Type B pancreatic cell (in vitro differentiated cells): Measurements from ENCODE around the gene DGUOK. TPM values are rescaled to one million over a fixed set of nuclear protein-coding genes. Genes with fewer than 3 reads are reported as not detected.

Experiments used
- DNase-seq: peaks from one replicate; pipeline ENCODE4 v3.0.0; 2021; ENCODE audit warnings: mixed read lengths; ENCODE audit not compliant: unreplicated experiment; ENCODE audit errors: extremely low spot score
- H3K27ac Mint-ChIP-seq: 2 replicates; pipeline ENCODE4 v1.8.0; 2021; ENCODE audit warnings: mild to moderate bottlenecking, mixed read lengths
- H3K27me3 Mint-ChIP-seq: 2 replicates; pipeline ENCODE4 v1.8.0; 2021; ENCODE audit warnings: mixed read lengths
- H3K36me3 Mint-ChIP-seq: 2 replicates; pipeline ENCODE4 v1.8.0; 2021; ENCODE audit warnings: mixed read lengths
- H3K4me1 Mint-ChIP-seq: one replicate; pipeline ENCODE4 v1.8.0; 2021; ENCODE audit warnings: mixed read lengths; ENCODE audit not compliant: unreplicated experiment
- H3K4me3 Mint-ChIP-seq: 2 replicates; pipeline ENCODE4 v1.8.0; 2021; ENCODE audit warnings: mild to moderate bottlenecking, mixed read lengths
- H3K9me3 Mint-ChIP-seq: 2 replicates; pipeline ENCODE4 v1.8.0; 2021; ENCODE audit warnings: mixed read lengths
- CTCF ChIP-seq: fragments of 200-600 bp; sonication (generic); conservative IDR thresholded peaks from 2 replicates; pipeline ENCODE4 v1.5.0; 2021; ENCODE audit warnings: antibody characterized with exemption, mild to moderate bottlenecking
- total RNA-seq: library from RNA; stranded (reverse); gene quantifications from 2 replicates; pipeline ENCODE4 v1.2.1, GENCODE V29; 2021; ENCODE audit warnings: low replicate concordance

Gene DGUOK
- total RNA-seq, 1 donor from 2014 or later = 73.4 TPM

- H3K9me3 Mint-ChIP-seq = no peaks in the 10 kb centered on the region
- no peak overlapping the region for H3K4me3 Mint-ChIP-seq
- H3K27ac Mint-ChIP-seq = no peak overlapping the region
- no peak for DNase-seq
- peaks cover 29% of the 10 kb centered on the region for H3K36me3 Mint-ChIP-seq
- no peak for TF ChIP-seq CTCF
- no peaks in the 10 kb centered on the region for H3K4me1 Mint-ChIP-seq
- no peaks in the 10 kb centered on the region for H3K27me3 Mint-ChIP-seq
Measured at GRCh38 chr2:73947412-73948018, 20.8 kb downstream of the DGUOK start.

GRCh38 chr2:73949802-73950201 lies 23.1 kb downstream of the DGUOK start:
- no peak overlapping the region for H3K27ac Mint-ChIP-seq
- H3K27me3 Mint-ChIP-seq = no peaks in the 10 kb centered on the region
- H3K36me3 Mint-ChIP-seq = peaks cover 33% of the 10 kb centered on the region
- H3K9me3 Mint-ChIP-seq = no peaks in the 10 kb centered on the region
- DNase-seq = no peak
- H3K4me1 Mint-ChIP-seq = no peaks in the 10 kb centered on the region
- TF ChIP-seq CTCF = no peak
- no peak overlapping the region for H3K4me3 Mint-ChIP-seq

- peaks cover 48% of the 10 kb centered on the region for H3K36me3 Mint-ChIP-seq
- H3K9me3 Mint-ChIP-seq = no peaks in the 10 kb centered on the region
- H3K27ac Mint-ChIP-seq = peak overlapping the region; percentile 31
- H3K4me3 Mint-ChIP-seq = no peak overlapping the region
- peaks cover 13% of the 10 kb centered on the region for H3K4me1 Mint-ChIP-seq
- DNase-seq = no peak
- TF ChIP-seq CTCF = no peak
- no peaks in the 10 kb centered on the region for H3K27me3 Mint-ChIP-seq
Measured at GRCh38 chr2:73952499-73953446, 26.1 kb downstream of the DGUOK start.

GRCh38 chr2:73956218-73956865 lies 29.7 kb downstream of the DGUOK start:
- peaks cover 65% of the 10 kb centered on the region for H3K36me3 Mint-ChIP-seq
- H3K27ac Mint-ChIP-seq = peak overlapping the region; percentile 86

More at GRCh38 chr2:73956218-73956865, 29.7 kb downstream of the DGUOK start:
- peaks cover 13% of the 10 kb centered on the region for H3K4me1 Mint-ChIP-seq
- peak overlapping the region; percentile 19 for H3K4me3 Mint-ChIP-seq
- DNase-seq = no peak
- TF ChIP-seq CTCF = no peak
- H3K27me3 Mint-ChIP-seq = no peaks in the 10 kb centered on the region
- no peaks in the 10 kb centered on the region for H3K9me3 Mint-ChIP-seq
